Mesendoderm (in vitro differentiated cells): ENCODE data around the gene OR5C1.

ENCODE experiments used
- DNase-seq: peaks from one replicate; pipeline ENCODE4 v3.0.0; 2013
- H2AK5ac ChIP-seq: 2 replicates; pipeline ENCODE4 v1.6.1; 2013; ENCODE audit warnings: low read length, inconsistent platforms
- H2BK120ac ChIP-seq: 2 replicates; pipeline ENCODE4 v1.6.1; 2013; ENCODE audit warnings: low read depth, mild to moderate bottlenecking, low read length, moderate library complexity, mixed read lengths
- H2BK15ac ChIP-seq: replicated peaks from 2 replicates; pipeline ENCODE4 v1.6.1; 2013; ENCODE audit warnings: low read depth, mild to moderate bottlenecking, moderate library complexity
- H2BK5ac ChIP-seq: 2 replicates; pipeline ENCODE4 v1.6.1; 2013; ENCODE audit warnings: low read length, inconsistent platforms
- H3K18ac ChIP-seq: 2 replicates; pipeline ENCODE4 v1.6.1; 2013; ENCODE audit warnings: mild to moderate bottlenecking, low read length, mixed read lengths
- H3K23ac ChIP-seq: one replicate; pipeline ENCODE4 v1.6.1; 2013; ENCODE audit warnings: low read length
- H3K27ac ChIP-seq: 2 replicates; pipeline ENCODE4 v1.5.1; 2013; ENCODE audit warnings: low read depth, mild to moderate bottlenecking, inconsistent platforms, low read length, moderate library complexity
- H3K27me3 ChIP-seq: 2 replicates; pipeline ENCODE4 v1.6.1; 2013; ENCODE audit warnings: low read length, control low read depth, mild to moderate bottlenecking, inconsistent platforms; ENCODE audit not compliant: insufficient read depth, poor library complexity
- H3K36me3 ChIP-seq: 2 replicates; pipeline ENCODE4 v1.6.1; 2013; ENCODE audit warnings: low read length, inconsistent platforms; ENCODE audit not compliant: control insufficient read depth, insufficient read depth
- H3K4ac ChIP-seq: one replicate; pipeline ENCODE4 v1.6.1; 2013; ENCODE audit warnings: low read depth, mild to moderate bottlenecking, low read length, moderate library complexity
- H3K4me1 ChIP-seq: 2 replicates; pipeline ENCODE4 v1.6.1; 2013; ENCODE audit warnings: low read depth, low read length, inconsistent platforms; ENCODE audit not compliant: control insufficient read depth
- H3K4me2 ChIP-seq: 2 replicates; pipeline ENCODE4 v1.6.1; 2013; ENCODE audit warnings: low read length
- H3K4me3 ChIP-seq: 2 replicates; pipeline ENCODE4 v1.5.1; 2013; ENCODE audit warnings: mild to moderate bottlenecking, low read length
- H3K56ac ChIP-seq: one replicate; pipeline ENCODE4 v1.6.1; 2013; ENCODE audit warnings: low read length
- H3K79me1 ChIP-seq: 2 replicates; pipeline ENCODE4 v1.6.1; 2013; ENCODE audit warnings: low read length, inconsistent platforms
- H3K79me2 ChIP-seq: 2 replicates; pipeline ENCODE4 v1.6.1; 2013; ENCODE audit warnings: mild to moderate bottlenecking, low read length; ENCODE audit not compliant: control insufficient read depth, insufficient read depth
- H3K9ac ChIP-seq: 2 replicates; pipeline ENCODE4 v1.6.1; 2013; ENCODE audit warnings: low read length, inconsistent platforms
- H4K5ac ChIP-seq: one replicate; pipeline ENCODE4 v1.6.1; 2013; ENCODE audit warnings: low read length
- H4K8ac ChIP-seq: one replicate; pipeline ENCODE4 v1.6.1; 2013; ENCODE audit warnings: low read depth, mild to moderate bottlenecking, control low read depth, low read length, moderate library complexity
- WGBS: extraction: QIAGEN DNeasy Blood & Tissue Kit; methylation state at CpG from one replicate; pipeline ENCODE4 v1.1.7; 2013; ENCODE audit warnings: low lambda C conversion rate, missing lambda C conversion rate; ENCODE audit not compliant: insufficient coverage; ENCODE audit errors: extremely low coverage; 5-methylcytosine and 5-hydroxymethylcytosine counted together

The OR5C1 gene

DNA sequence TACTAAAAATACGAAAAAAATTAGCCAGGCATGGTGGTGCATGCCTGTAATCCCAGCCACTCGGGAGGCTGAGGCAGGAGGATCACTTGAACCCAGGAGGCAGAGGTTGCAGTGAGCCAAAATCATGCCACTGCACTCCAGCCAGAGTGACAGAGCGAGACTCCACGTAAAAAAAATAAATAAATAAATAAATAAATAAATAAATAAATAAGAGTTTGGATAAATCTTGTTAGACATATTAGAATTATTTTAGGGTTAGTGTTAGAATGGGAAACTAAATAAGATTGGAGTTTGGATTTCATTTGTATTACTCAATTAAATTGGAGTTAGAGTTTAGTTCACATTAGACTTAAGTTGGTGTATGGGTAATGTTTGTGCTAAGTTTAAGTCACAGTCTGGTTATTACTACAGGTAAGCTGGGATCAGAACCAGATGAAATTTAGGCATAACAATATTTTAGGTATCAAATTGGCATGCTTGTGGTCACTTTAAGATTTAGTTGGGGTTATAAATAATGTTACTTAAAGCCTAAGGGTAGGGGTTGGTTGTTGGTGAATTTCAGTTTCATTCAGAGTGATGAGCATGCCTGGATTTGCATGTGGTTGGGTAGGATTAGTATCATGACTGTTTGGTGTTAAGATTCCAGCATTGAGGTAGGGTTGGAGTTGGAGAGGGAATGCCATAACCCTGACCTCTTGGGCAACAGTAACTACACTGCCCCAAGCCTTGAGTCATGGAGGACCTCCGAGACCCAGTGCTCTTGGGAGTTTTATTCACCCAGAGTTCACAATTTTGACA lies 3.3 kb downstream of the OR5C1 start:
- no peak overlapping the region for H4K5ac ChIP-seq
- no peak overlapping the region for H3K4me3 ChIP-seq
- no peak overlapping the region for H3K4me2 ChIP-seq
- no peaks in the 10 kb centered on the region for H3K79me2 ChIP-seq
- DNase-seq: no peak
- no peak overlapping the region for H3K23ac ChIP-seq
- H2BK120ac ChIP-seq: no peak overlapping the region
- H3K18ac ChIP-seq: no peak overlapping the region
- no peaks in the 10 kb centered on the region for H3K36me3 ChIP-seq
- H3K79me1 ChIP-seq: no peaks in the 10 kb centered on the region
- WGBS: no CpG with 5 or more reads among the region's 5 CpGs
- no peak overlapping the region for H2BK5ac ChIP-seq
- no peaks in the 10 kb centered on the region for H3K27me3 ChIP-seq
- no peaks in the 10 kb centered on the region for H3K4me1 ChIP-seq
- no peak overlapping the region for H3K9ac ChIP-seq
- no peak overlapping the region for H3K4ac ChIP-seq
- no peak overlapping the region for H4K8ac ChIP-seq
- no peak overlapping the region for H3K56ac ChIP-seq
- no peak overlapping the region for H2AK5ac ChIP-seq
- H3K27ac ChIP-seq: no peak overlapping the region
- no peak overlapping the region for H2BK15ac ChIP-seq

DNA sequence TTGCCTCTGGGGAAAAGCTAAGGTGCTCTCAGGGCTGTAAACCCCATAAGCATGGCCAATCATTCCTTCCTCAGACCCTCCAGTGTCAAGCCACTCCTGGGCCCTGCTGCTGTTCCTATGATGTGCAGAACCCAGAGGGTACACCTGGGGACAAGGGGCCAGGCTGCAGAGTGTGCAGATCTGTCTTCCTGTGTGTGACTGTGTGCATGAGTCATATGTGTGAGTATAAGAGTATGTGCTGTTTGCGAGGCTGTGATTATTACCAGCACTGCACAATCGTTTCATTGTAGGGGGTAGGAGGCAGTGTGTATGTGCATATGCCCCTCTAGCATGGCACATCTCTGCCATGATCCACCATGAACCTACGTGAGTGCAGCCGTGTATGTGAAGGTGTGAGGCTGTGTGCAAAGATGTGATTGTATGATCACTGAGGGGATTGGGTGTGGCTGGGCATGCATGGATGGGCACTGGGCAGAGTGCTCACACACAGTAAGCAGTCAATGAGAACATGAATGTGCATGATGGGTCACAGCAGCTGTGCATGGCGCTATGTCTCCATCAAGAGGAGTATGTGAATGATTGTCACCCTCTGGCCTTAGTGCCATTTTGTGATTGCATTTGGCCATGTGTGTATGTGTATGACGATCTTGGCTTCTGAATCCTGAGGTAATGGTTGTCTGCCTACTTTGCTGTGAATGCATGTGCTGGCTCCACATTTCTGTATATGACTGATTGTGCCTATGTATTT lies 8.8 kb downstream of the OR5C1 start:
- Histone ChIP-seq H3K4ac (no peak overlapping the region), H2BK120ac (no peak overlapping the region), H3K4me1 (no peaks in the 10 kb centered on the region), H3K9ac (no peak overlapping the region), H4K8ac (no peak overlapping the region), H3K18ac (no peak overlapping the region), H3K27me3 (no peaks in the 10 kb centered on the region), H4K5ac (no peak overlapping the region), H3K4me2 (no peak overlapping the region), H2BK15ac (no peak overlapping the region), H3K27ac (no peak overlapping the region), H2BK5ac (no peak overlapping the region), H3K56ac (no peak overlapping the region), H3K23ac (no peak overlapping the region), H2AK5ac (no peak overlapping the region), H3K79me1 (no peaks in the 10 kb centered on the region), H3K36me3 (no peaks in the 10 kb centered on the region), H3K79me2 (no peaks in the 10 kb centered on the region), H3K4me3 (no peak overlapping the region)
- WGBS: no CpG with 5 or more reads among the region's 6 CpGs
- DNase-seq: no peak

DNA sequence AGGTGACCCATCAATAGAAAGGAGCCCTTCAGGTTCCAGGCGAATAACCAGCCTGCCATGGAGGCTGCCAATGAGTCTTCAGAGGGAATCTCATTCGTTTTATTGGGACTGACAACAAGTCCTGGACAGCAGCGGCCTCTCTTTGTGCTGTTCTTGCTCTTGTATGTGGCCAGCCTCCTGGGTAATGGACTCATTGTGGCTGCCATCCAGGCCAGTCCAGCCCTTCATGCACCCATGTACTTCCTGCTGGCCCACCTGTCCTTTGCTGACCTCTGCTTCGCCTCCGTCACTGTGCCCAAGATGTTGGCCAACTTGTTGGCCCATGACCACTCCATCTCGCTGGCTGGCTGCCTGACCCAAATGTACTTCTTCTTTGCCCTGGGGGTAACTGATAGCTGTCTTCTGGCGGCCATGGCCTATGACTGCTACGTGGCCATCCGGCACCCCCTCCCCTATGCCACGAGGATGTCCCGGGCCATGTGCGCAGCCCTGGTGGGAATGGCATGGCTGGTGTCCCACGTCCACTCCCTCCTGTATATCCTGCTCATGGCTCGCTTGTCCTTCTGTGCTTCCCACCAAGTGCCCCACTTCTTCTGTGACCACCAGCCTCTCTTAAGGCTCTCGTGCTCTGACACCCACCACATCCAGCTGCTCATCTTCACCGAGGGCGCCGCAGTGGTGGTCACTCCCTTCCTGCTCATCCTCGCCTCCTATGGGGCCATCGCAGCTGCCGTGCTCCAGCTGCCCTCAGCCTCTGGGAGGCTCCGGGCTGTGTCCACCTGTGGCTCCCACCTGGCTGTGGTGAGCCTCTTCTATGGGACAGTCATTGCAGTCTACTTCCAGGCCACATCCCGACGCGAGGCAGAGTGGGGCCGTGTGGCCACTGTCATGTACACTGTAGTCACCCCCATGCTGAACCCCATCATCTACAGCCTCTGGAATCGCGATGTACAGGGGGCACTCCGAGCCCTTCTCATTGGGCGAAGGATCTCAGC lies 11.6 kb downstream of the OR5C1 start, which contains the start of gene OR1K1:
OR1K1 (plus strand) TSS at position 58 of the 995 bp plus-strand sequence; CDS start at position 58, 0 bp downstream.
- Histone ChIP-seq H3K27me3 (no peaks in the 10 kb centered on the region), H3K23ac (no peak within 1 kb of the TSS), H4K8ac (no peak within 1 kb of the TSS), H3K9ac (no peak within 1 kb of the TSS), H2AK5ac (no peak within 1 kb of the TSS), H3K79me2 (no peaks in the 10 kb centered on the region), H3K4ac (no peak within 1 kb of the TSS), H3K36me3 (no peaks in the 10 kb centered on the region), H2BK5ac (no peak within 1 kb of the TSS), H3K4me2 (no peak within 1 kb of the TSS), H4K5ac (no peak within 1 kb of the TSS), H3K4me3 (no peak within 1 kb of the TSS), H3K18ac (no peak within 1 kb of the TSS), H3K4me1 (no peaks in the 10 kb centered on the region), H2BK15ac (no peak within 1 kb of the TSS), H3K79me1 (no peaks in the 10 kb centered on the region), H3K27ac (no peak within 1 kb of the TSS), H2BK120ac (no peak within 1 kb of the TSS), H3K56ac (no peak within 1 kb of the TSS)
- WGBS: no CpG with 5 or more reads among the region's 30 CpGs
- DNase-seq: no peak

DNA sequence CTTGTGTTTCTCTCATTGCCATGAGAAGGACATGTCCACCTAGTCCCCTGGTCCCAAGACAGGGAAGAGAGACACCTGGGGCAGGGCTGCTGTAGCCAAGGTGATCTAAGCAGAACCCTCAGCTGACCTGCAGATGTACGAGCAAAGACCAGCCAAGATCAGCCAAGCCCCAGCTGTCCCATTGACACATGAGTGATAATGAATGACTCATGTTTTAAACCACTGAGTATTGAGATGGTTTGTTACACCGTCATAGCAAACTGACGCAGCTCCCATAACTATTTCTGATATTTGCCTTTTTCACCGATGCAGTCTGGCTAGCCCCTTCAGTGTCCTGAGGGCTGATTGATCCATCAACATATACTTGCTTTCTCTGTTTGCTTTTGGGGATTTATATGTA lies 17.9 kb downstream of the OR5C1 start:
- H4K8ac ChIP-seq: no peak overlapping the region
- H3K4me1 ChIP-seq: no peaks in the 10 kb centered on the region

DNA sequence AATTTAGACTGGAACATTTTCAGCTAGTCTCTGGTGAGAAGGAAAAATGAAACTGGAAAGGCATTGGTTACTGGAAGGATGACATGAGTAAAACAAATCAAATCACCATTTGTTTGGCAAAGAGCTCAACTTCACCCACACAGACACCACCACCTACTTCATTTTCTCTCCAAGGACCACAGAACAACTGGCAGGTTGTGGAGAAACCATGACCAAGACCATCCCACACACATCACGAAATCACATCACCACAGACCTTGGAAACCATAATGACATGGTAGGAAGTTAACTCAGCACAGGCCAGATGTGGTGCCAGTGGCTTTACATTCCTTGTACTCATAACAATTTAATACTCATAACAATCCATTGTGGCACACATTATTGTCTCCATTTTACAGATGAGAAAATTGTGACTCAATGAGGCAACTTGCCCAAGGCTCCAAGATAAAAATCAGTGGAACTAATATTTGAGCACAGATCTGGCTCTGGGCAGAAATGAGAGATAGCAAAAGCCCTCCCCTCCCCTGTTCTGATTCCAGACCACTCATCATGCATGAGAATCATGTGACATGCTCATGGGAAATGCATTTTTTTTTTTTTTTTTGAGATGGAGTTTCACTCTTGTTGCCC lies 18.7 kb downstream of the OR5C1 start:
- H3K79me2 ChIP-seq: no peaks in the 10 kb centered on the region
- H2BK15ac ChIP-seq: no peak overlapping the region
- no peaks in the 10 kb centered on the region for H3K79me1 ChIP-seq
- WGBS: no CpG with 5 or more reads among the region's 1 CpG
- H2BK5ac ChIP-seq: no peak overlapping the region
- no peak overlapping the region for H3K18ac ChIP-seq
- no peak overlapping the region for H3K27ac ChIP-seq
- H3K4me2 ChIP-seq: no peak overlapping the region
- no peak overlapping the region for H3K4me3 ChIP-seq
- no peak overlapping the region for H2BK120ac ChIP-seq
- no peak overlapping the region for H3K9ac ChIP-seq
- no peak overlapping the region for H3K4ac ChIP-seq
- no peaks in the 10 kb centered on the region for H3K36me3 ChIP-seq
- no peaks in the 10 kb centered on the region for H3K4me1 ChIP-seq
- no peak overlapping the region for H2AK5ac ChIP-seq
- H3K27me3 ChIP-seq: no peaks in the 10 kb centered on the region
- DNase-seq: no peak
- no peak overlapping the region for H3K23ac ChIP-seq
- H4K8ac ChIP-seq: no peak overlapping the region
- no peak overlapping the region for H3K56ac ChIP-seq
- no peak overlapping the region for H4K5ac ChIP-seq

More for the DNA sequence above, 17.9 kb downstream of the OR5C1 start:
- Histone ChIP-seq H3K27me3 (no peaks in the 10 kb centered on the region), H3K36me3 (no peaks in the 10 kb centered on the region), H4K5ac (no peak overlapping the region), H3K56ac (no peak overlapping the region), H3K4me3 (no peak overlapping the region), H2BK15ac (no peak overlapping the region), H3K4me2 (no peak overlapping the region), H3K27ac (no peak overlapping the region), H3K9ac (no peak overlapping the region), H2BK120ac (no peak overlapping the region), H3K18ac (no peak overlapping the region), H3K79me2 (no peaks in the 10 kb centered on the region), H3K79me1 (no peaks in the 10 kb centered on the region), H3K4ac (no peak overlapping the region), H3K23ac (no peak overlapping the region), H2BK5ac (no peak overlapping the region), H2AK5ac (no peak overlapping the region)
- DNase-seq: no peak
- WGBS: no CpG with 5 or more reads among the region's 4 CpGs
